GM12878 (cell line): ENCODE results near the gene SLC17A7. TPM values are rescaled to one million over a fixed set of nuclear protein-coding genes. Genes with fewer than 3 reads are reported as not detected.

Source experiments
- ATAC-seq: fragments of 200-7000 bp; cut with Tn5 transposase; 3 replicates; pipeline ENCODE4 v1.9.1; 2020; ENCODE audit warnings: mild to moderate bottlenecking, moderate library complexity
- BruUV-seq: library from RNA; stranded (reverse); fragments of 400-500 nt; replicated peaks from 2 replicates; lab custom pipeline; 2021; lab: Mats Ljungman, UMichigan
- CTCF ChIA-PET: fragments of 300-600 bp; sonication (Branson Sonifier 250); formaldehyde crosslinking; extraction: SDS; loops from one replicate; lab custom pipeline; 2021; ENCODE audit warnings: inconsistent platforms; lab: Yijun Ruan, JAX
- POLR2A ChIA-PET: fragments of 350-600 bp; formaldehyde crosslinking; extraction: SDS; loops from one replicate; lab custom pipeline; 2021; ENCODE audit warnings: inconsistent platforms; lab: Charles Lee
- RAD21 ChIA-PET: fragments of 300-600 bp; sonication (Branson Sonifier 250); formaldehyde crosslinking; loops from one replicate; lab custom pipeline; 2023; ENCODE audit warnings: antibody characterized with exemption; ENCODE audit not compliant: unreplicated experiment; lab: Charles Lee
- SMC1A ChIA-PET: fragments of 300-600 bp; sonication (Branson Sonifier 250); formaldehyde crosslinking; loops from one replicate; lab custom pipeline; 2023; ENCODE audit not compliant: unreplicated experiment, uncharacterized antibody; lab: Charles Lee
- DNase-seq: peaks from one replicate; pipeline ENCODE4 v3.0.0-alpha.2; 2011; ENCODE audit warnings: low read depth, low spot score
- FAIRE-seq: peaks from 3 replicates; lab custom pipeline; 2011; peaks lifted over from hg19 to GRCh38; lab: Jason Lieb, UNC
- H2AFZ ChIP-seq: 2 replicates; pipeline ENCODE4 v1.6.0; 2011; ENCODE audit warnings: low read depth, low read length, control low read depth; ENCODE audit not compliant: control insufficient read depth
- H3K27ac ChIP-seq: 2 replicates; pipeline ENCODE4 v1.5.1; 2011; ENCODE audit warnings: control low read depth; ENCODE audit not compliant: control insufficient read depth, insufficient read depth
- H3K27me3 ChIP-seq, 2 experiments: replicated peaks in 1 of 2; 2 replicates each; pipeline versions ENCODE4 v1.6.0 to v1.6.1; 2011; ENCODE audit warnings: low read length in 1 of 2; ENCODE audit not compliant: control insufficient read depth in 2 of 2, insufficient read depth in 2 of 2
- H3K36me3 ChIP-seq, 2 experiments: 2 replicates each; pipeline ENCODE4 v1.5.1; 2011; ENCODE audit warnings: low read length in 1 of 2; ENCODE audit not compliant: control insufficient read depth in 2 of 2, insufficient read depth in 2 of 2
- H3K4me1 ChIP-seq: 2 replicates; pipeline ENCODE4 v1.6.1; 2011; ENCODE audit warnings: mild to moderate bottlenecking, low read length, moderate library complexity, mixed read lengths; ENCODE audit not compliant: control insufficient read depth, insufficient read depth
- H3K4me2 ChIP-seq: 2 replicates; pipeline ENCODE4 v1.6.0; 2011; ENCODE audit warnings: control low read depth; ENCODE audit not compliant: control insufficient read depth, insufficient read depth
- H3K4me3 ChIP-seq: fragments of 200-600 bp; sonication (generic); 2 replicates; pipeline ENCODE4 v1.5.1; 2016
- H3K79me2 ChIP-seq: 2 replicates; pipeline ENCODE4 v1.6.0; 2011; ENCODE audit warnings: low read length; ENCODE audit not compliant: control insufficient read depth, insufficient read depth
- H3K9ac ChIP-seq: 2 replicates; pipeline ENCODE4 v1.8.0; 2011; ENCODE audit warnings: low read length, control low read depth, mixed read lengths; ENCODE audit not compliant: control insufficient read depth, insufficient read depth
- H3K9me3 ChIP-seq: replicated peaks from 3 replicates; pipeline ENCODE4 v1.5.1; 2011; ENCODE audit warnings: mild to moderate bottlenecking, low read length; ENCODE audit not compliant: control insufficient read depth, insufficient read depth
- H4K20me1 ChIP-seq: 2 replicates; pipeline ENCODE4 v1.6.0; 2011; ENCODE audit not compliant: control insufficient read depth, insufficient read depth
- BRCA1 ChIP-seq: IDR thresholded peaks from 2 replicates; pipeline ENCODE4 v1.6.1; 2011; ENCODE audit warnings: low read depth, low read length, improper control_type of control experiment
- IKZF1 ChIP-seq: fragments of 450-650 bp; conservative IDR thresholded peaks from 2 replicates; pipeline ENCODE4 v1.6.1; 2017; ENCODE audit warnings: antibody characterized with exemption, mild to moderate bottlenecking
- IRF4 ChIP-seq: IDR thresholded peaks from 2 replicates; pipeline ENCODE4 v1.6.1; 2011; ENCODE audit warnings: low read depth, low read length
- JUND ChIP-seq: IDR thresholded peaks from 2 replicates; pipeline ENCODE4 v1.6.1; 2012; ENCODE audit warnings: low read depth, mild to moderate bottlenecking, low read length, improper control_type of control experiment, moderate library complexity
- MYC ChIP-seq: IDR thresholded peaks from 2 replicates; pipeline ENCODE4 v1.6.1; 2011; ENCODE audit warnings: mild to moderate bottlenecking, low read length, moderate library complexity, inconsistent platforms; ENCODE audit not compliant: insufficient read depth, insufficient replicate concordance, insufficient read length, severe bottlenecking
- NFIC ChIP-seq: IDR thresholded peaks from 2 replicates; pipeline ENCODE4 v1.6.1; 2012; ENCODE audit warnings: low read depth, mild to moderate bottlenecking, inconsistent platforms, low read length, moderate library complexity
- NKRF ChIP-seq: fragments of 450-650 bp; conservative IDR thresholded peaks from 2 replicates; pipeline ENCODE4 v1.6.1; 2017; ENCODE audit warnings: mild to moderate bottlenecking, moderate library complexity
- PBX3 ChIP-seq: IDR thresholded peaks from 2 replicates; pipeline ENCODE4 v1.6.1; 2011; ENCODE audit warnings: mild to moderate bottlenecking, low read depth, low read length, moderate library complexity; ENCODE audit not compliant: insufficient replicate concordance
- POLR2AphosphoS5 ChIP-seq: IDR thresholded peaks from 2 replicates; pipeline ENCODE4 v1.6.1; 2011; ENCODE audit warnings: mild to moderate bottlenecking, low read length, inconsistent platforms
- RBBP5 ChIP-seq: fragments of 200-600 bp; sonication (generic); conservative IDR thresholded peaks from 2 replicates; pipeline ENCODE4 v1.6.1; 2016
- STAT1 ChIP-seq: fragments of 450-650 bp; conservative IDR thresholded peaks from 2 replicates; pipeline ENCODE4 v1.6.1; 2014; ENCODE audit warnings: antibody characterized with exemption, mild to moderate bottlenecking
- ZBTB11 ChIP-seq: fragments of 450-650 bp; formaldehyde crosslinking; IDR thresholded peaks from 2 replicates; pipeline ENCODE4 v1.5.0; 2022; ENCODE audit warnings: mild to moderate bottlenecking, missing genetic modification characterization
- ZBTB33 ChIP-seq: fragments of 450-650 bp; IDR thresholded peaks from 2 replicates; pipeline ENCODE4 v1.6.1; 2017; ENCODE audit warnings: mild to moderate bottlenecking
- WGBS: methylation state at CpG from one replicate; pipeline ENCODE4 v1.1.6; 2016; ENCODE audit warnings: low lambda C conversion rate; ENCODE audit not compliant: insufficient replicate concordance, insufficient coverage; ENCODE audit errors: missing lambda C conversion rate; 5-methylcytosine and 5-hydroxymethylcytosine counted together
- in situ Hi-C: fragments of 300-500 bp; cut with MboI; formaldehyde crosslinking; loops from 9 replicates; pipeline ENCODE4 v1.14.3; 2018; ENCODE audit warnings: mixed read lengths
- intact Hi-C: fragments of 100-400 bp; cut with micrococcal nuclease; formaldehyde crosslinking; loops from one replicate; pipeline ENCODE4 v1.14.2; 2022; ENCODE audit not compliant: unreplicated experiment
- polyA plus RNA-seq, 11 experiments: library from polyadenylated mRNA; depleted of rRNA in 4 of 11; unstranded in 6 of 11; stranded (reverse) in 5 of 11; fragments of >200 nt; fragmentation: Nextera tagmentation in 4 of 11; fragmentation: Illumina TruSeq in 1 of 11; extraction: Ambion mirVana in 4 of 11; extraction: Trizol in 1 of 11; gene quantifications; 1 replicate in 1 of 11; 2 replicates in 10 of 11; pipeline versions ENCODE4 v1.2.1 to v1.2.3, GENCODE V29; 2011 to 2016; ENCODE audit warnings: inconsistent platforms in 2 of 11, missing spikeins in 2 of 11, low read depth in 1 of 11
- total RNA-seq, 4 experiments: library from RNA; depleted of rRNA in 3 of 4; stranded (reverse); fragments of >200 nt in 3 of 4; fragmentation: Illumina TruSeq in 1 of 4; extraction: Trizol in 1 of 4; gene quantifications; 2 replicates each; pipeline versions ENCODE4 v1.2.1 to v1.2.3, GENCODE V29; 2013 to 2021

SLC17A7 gene
- total and polyA plus RNA-seq, 10 of the 15 experiments (the other 5 are each of a cell fraction or from before 2014, with no cell fraction given), result 0.03 to 0.24 (median 0.06) TPM; not detected in 6

- no peak for TF ChIP-seq NKRF
- no peak for TF ChIP-seq NFIC
- no peak for TF ChIP-seq IKZF1
- TF ChIP-seq BRCA1, result no peak
Observed at GRCh38 chr19:49387936-49388372, 53.4 kb downstream of the SLC17A7 start, which contains the start of gene KASH5 (continued).

- DNase-seq, result no peak
- no peak for ATAC-seq
- no peaks in the 10 kb centered on the region for H3K4me1 ChIP-seq
- H3K4me3 ChIP-seq, result no peak overlapping the region
- no peaks in the 10 kb centered on the region for H3K79me2 ChIP-seq
- no peaks in the 10 kb centered on the region for H3K27me3 ChIP-seq
- BruUV-seq, result no TSS peak
- SMC1A ChIA-PET, result interaction anchor here (0.7 to 1.7 kb wide), 4 partner anchors 9 to 121 kb away, joined by 3 to 5 read pairs (median 4); no protein-coding TSS in a partner anchor
- POLR2A ChIA-PET, result interaction anchor here (0.5 kb wide), 1 partner anchor 435 kb away, joined by 4 read pairs; no protein-coding TSS in a partner anchor
- H3K4me2 ChIP-seq, result no peak overlapping the region
- H2AFZ ChIP-seq, result no peak overlapping the region
- no peak overlapping the region for H3K27ac ChIP-seq
- 41% methylated on average over 1 of the region's 1 CpG for WGBS
- TF ChIP-seq ZBTB11 (CRISPR knock-in tag) (no peak), POLR2AphosphoS5 (no peak), IRF4 (no peak), RBBP5 (no peak), ZBTB33 (no peak), PBX3 (no peak), STAT1 (no peak), MYC (no peak), JUND (no peak)
- in situ Hi-C loops (no loop called here), intact Hi-C loops (no loop called here)
- H3K36me3 ChIP-seq, result no peaks in the 10 kb centered on the region
- no peak for FAIRE-seq
- CTCF ChIA-PET, result interaction anchor here (0.6 to 1.8 kb wide), 6 partner anchors 33 to 286 kb away, joined by 3 to 4 read pairs (median 3); no protein-coding TSS in a partner anchor
- no peaks in the 10 kb centered on the region for H4K20me1 ChIP-seq
- H3K9ac ChIP-seq, result no peak overlapping the region
- H3K9me3 ChIP-seq, result no peaks in the 10 kb centered on the region
- RAD21 ChIA-PET, result no interaction called here
Observed at GRCh38 chr19:49383599-49383998, 57.7 kb downstream of the SLC17A7 start.
